GM18870 (cell line): ENCODE data around the gene PTH1R.

Source experiments
- ATAC-seq: cut with Tn5 transposase; IDR thresholded peaks from one replicate; pipeline ENCODE4 v1.9.1; 2021; ENCODE audit warnings: moderate library complexity; ENCODE audit not compliant: unreplicated experiment

PTH1R gene

GRCh38 chr3:46926871-46927717 lies 49.6 kb downstream of the PTH1R start:
- peak; percentile 50 for ATAC-seq

GRCh38 chr3:46927718-46928073 lies 50.2 kb downstream of the PTH1R start:
- no peak for ATAC-seq

- no peak for ATAC-seq
These were observed 50.8 kb downstream of the PTH1R start for GRCh38 chr3:46928282-46928681.

- ATAC-seq, result no peak
These were observed 51.8 kb downstream of the PTH1R start for GRCh38 chr3:46929324-46929723.

- ATAC-seq, result no peak
These were observed 52.8 kb downstream of the PTH1R start for GRCh38 chr3:46930166-46930944.

GRCh38 chr3:46930945-46931403 lies 53.5 kb downstream of the PTH1R start:
- no peak for ATAC-seq

- no peak for ATAC-seq
These were observed 54.3 kb downstream of the PTH1R start for GRCh38 chr3:46931631-46932331.

- ATAC-seq, result no peak
These were observed 55.1 kb downstream of the PTH1R start for GRCh38 chr3:46932455-46933225.

- ATAC-seq, result no peak
These were observed 55.7 kb downstream of the PTH1R start for GRCh38 chr3:46933261-46933660.

GRCh38 chr3:46934072-46934471 lies 56.6 kb downstream of the PTH1R start:
- no peak for ATAC-seq

GRCh38 chr3:46934498-46935167 lies 57.1 kb downstream of the PTH1R start:
- no peak for ATAC-seq

GRCh38 chr3:46935168-46935858 lies 57.8 kb downstream of the PTH1R start:
- no peak for ATAC-seq

- ATAC-seq, result no peak
These were observed 58.6 kb downstream of the PTH1R start for GRCh38 chr3:46935989-46936558.

GRCh38 chr3:46936733-46937250 lies 59.3 kb downstream of the PTH1R start:
- ATAC-seq, result no peak

- no peak for ATAC-seq
These were observed 60.6 kb downstream of the PTH1R start for GRCh38 chr3:46938118-46938517.

- no peak for ATAC-seq
These were observed 62.3 kb downstream of the PTH1R start for GRCh38 chr3:46939578-46940445.

- ATAC-seq, result no peak
These were observed 64.6 kb downstream of the PTH1R start for GRCh38 chr3:46942076-46942475.
